Measurements from ENCODE around the gene NINL. TPM values are rescaled to one million over a fixed set of nuclear protein-coding genes. Genes with fewer than 3 reads are reported as not detected.

NINL gene
- polyA plus RNA-seq, 1 donor (not counting 4 experiments of a cell fraction or from before 2014, with no cell fraction given) = 0.79 TPM

DNA sequence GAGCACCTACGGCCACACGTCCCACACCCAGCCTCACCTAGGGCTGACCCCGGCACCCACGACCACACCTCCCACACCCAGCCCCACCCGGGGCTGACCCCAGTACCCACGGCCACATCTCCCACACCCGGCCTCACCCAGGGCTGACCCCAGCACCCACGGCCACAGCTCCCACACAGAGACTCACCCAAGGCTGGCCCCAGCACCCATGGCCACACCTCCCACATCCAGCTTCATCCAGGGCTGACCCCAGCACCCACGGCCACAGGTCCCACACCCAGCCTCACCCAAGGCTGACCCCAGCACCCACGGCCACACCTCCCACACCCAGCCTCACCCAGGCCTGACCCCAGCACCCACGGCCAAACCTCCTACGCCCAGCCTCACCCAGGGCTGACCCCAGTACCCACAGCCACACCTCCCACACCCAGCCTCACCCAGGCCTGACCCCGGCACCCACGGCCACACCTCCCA, 36.7 kb downstream of the NINL start:
- H3K9me3 ChIP-seq (ENCODE audit: control insufficient read depth, low read depth, low read length) = no peaks in the 10 kb centered on the region
- no peaks in the 10 kb centered on the region for H3K36me3 ChIP-seq (ENCODE audit: control insufficient read depth in 2 of 2, extremely low read depth in 1 of 2, insufficient read depth in 2 of 2, low read length in 2 of 2)
- FAIRE-seq = no peak
- no peak overlapping the region for H3K4me3 ChIP-seq (ENCODE audit: control insufficient read depth in 2 of 3, extremely low read depth in 1 of 3, insufficient read depth in 2 of 3, low read depth in 1 of 3, low read length in 3 of 3)
- H3K9me1 ChIP-seq (ENCODE audit: control insufficient read depth, extremely low read depth, insufficient read depth, low read length) = no peaks in the 10 kb centered on the region
- H3K27ac ChIP-seq (ENCODE audit: control insufficient read depth, insufficient read depth, low read length) = no peak overlapping the region
- H3K4me2 ChIP-seq (ENCODE audit: control insufficient read depth, extremely low read depth, insufficient read depth, low read depth, low read length) = no peak overlapping the region
- H3K9ac ChIP-seq (ENCODE audit: control insufficient read depth, extremely low read depth, insufficient read depth, low read length) = no peak overlapping the region
- H3K27me3 ChIP-seq (ENCODE audit: control insufficient read depth, extremely low read depth, insufficient read depth, low read length) = no peaks in the 10 kb centered on the region
- H3K79me2 ChIP-seq (ENCODE audit: control insufficient read depth, insufficient read depth, low read length) = no peaks in the 10 kb centered on the region
- TF ChIP-seq, protein P1, sequence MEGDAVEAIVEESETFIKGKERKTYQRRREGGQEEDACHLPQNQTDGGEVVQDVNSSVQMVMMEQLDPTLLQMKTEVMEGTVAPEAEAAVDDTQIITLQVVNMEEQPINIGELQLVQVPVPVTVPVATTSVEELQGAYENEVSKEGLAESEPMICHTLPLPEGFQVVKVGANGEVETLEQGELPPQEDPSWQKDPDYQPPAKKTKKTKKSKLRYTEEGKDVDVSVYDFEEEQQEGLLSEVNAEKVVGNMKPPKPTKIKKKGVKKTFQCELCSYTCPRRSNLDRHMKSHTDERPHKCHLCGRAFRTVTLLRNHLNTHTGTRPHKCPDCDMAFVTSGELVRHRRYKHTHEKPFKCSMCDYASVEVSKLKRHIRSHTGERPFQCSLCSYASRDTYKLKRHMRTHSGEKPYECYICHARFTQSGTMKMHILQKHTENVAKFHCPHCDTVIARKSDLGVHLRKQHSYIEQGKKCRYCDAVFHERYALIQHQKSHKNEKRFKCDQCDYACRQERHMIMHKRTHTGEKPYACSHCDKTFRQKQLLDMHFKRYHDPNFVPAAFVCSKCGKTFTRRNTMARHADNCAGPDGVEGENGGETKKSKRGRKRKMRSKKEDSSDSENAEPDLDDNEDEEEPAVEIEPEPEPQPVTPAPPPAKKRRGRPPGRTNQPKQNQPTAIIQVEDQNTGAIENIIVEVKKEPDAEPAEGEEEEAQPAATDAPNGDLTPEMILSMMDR (optimal IDR thresholded peaks at IDR 0.05 in 1 of 3, IDR thresholded peaks at IDR 0.05 in 1 of 3, conservative IDR thresholded peaks at IDR 0.05 in 1 of 3; ENCODE audit: extremely low read depth in 1 of 3, insufficient read depth in 2 of 3, low read length in 3 of 3) = no peak
- no peak for TF ChIP-seq EZH2 (IDR thresholded peaks at IDR 0.05; ENCODE audit: low read length)
- no peak overlapping the region for H2AFZ ChIP-seq (ENCODE audit: control insufficient read depth, low read length)
- H4K20me1 ChIP-seq (ENCODE audit: control insufficient read depth, extremely low read depth, insufficient read depth, low read length) = no peaks in the 10 kb centered on the region
- DNase-seq (ENCODE audit: low read depth, low spot score) = no peak
- H3K4me1 ChIP-seq (ENCODE audit: control insufficient read depth, extremely low read depth, insufficient read depth, low read length) = no peaks in the 10 kb centered on the region
- dilution Hi-C loops (cut with MboI; ENCODE audit: extremely low pct_ligation_motif_present, low sequenced_read_pairs) = no loop called here

DNA sequence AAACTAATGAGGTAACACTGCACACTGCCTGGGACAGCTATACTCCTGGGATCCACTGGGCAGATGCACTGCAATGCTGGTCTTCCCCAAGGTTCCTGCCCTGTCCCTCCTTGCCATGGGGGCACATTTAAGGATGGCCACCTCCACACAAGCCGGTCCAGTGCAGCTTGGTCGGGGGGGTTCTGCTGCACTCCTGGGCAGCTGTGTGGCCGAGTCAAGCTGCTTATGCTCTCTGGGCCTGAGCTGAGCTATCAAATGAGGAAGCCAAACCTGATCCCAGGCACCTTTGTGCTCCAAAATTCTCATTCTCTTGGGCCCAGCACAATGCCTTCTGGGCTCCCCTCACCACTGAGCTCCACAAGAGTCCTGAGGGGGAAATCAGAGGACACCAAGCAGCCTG, 37.3 kb downstream of the NINL start:
- Histone ChIP-seq H4K20me1 (ENCODE audit: control insufficient read depth, extremely low read depth, insufficient read depth, low read length) (no peaks in the 10 kb centered on the region), H3K4me3 (ENCODE audit: control insufficient read depth in 2 of 3, extremely low read depth in 1 of 3, insufficient read depth in 2 of 3, low read depth in 1 of 3, low read length in 3 of 3) (no peak overlapping the region), H3K9ac (ENCODE audit: control insufficient read depth, extremely low read depth, insufficient read depth, low read length) (no peak overlapping the region), H3K4me2 (ENCODE audit: control insufficient read depth, extremely low read depth, insufficient read depth, low read depth, low read length) (no peak overlapping the region), H3K27me3 (ENCODE audit: control insufficient read depth, extremely low read depth, insufficient read depth, low read length) (no peaks in the 10 kb centered on the region), H3K9me1 (ENCODE audit: control insufficient read depth, extremely low read depth, insufficient read depth, low read length) (no peaks in the 10 kb centered on the region), H3K36me3 (ENCODE audit: control insufficient read depth in 2 of 2, extremely low read depth in 1 of 2, insufficient read depth in 2 of 2, low read length in 2 of 2) (no peaks in the 10 kb centered on the region), H3K4me1 (ENCODE audit: control insufficient read depth, extremely low read depth, insufficient read depth, low read length) (no peaks in the 10 kb centered on the region), H3K79me2 (ENCODE audit: control insufficient read depth, insufficient read depth, low read length) (no peaks in the 10 kb centered on the region), H3K9me3 (ENCODE audit: control insufficient read depth, low read depth, low read length) (no peaks in the 10 kb centered on the region), H2AFZ (ENCODE audit: control insufficient read depth, low read length) (no peak overlapping the region), H3K27ac (ENCODE audit: control insufficient read depth, insufficient read depth, low read length) (no peak overlapping the region)
- no peak for TF ChIP-seq EZH2 (IDR thresholded peaks at IDR 0.05; ENCODE audit: low read length)
- TF ChIP-seq, protein P1 (optimal IDR thresholded peaks at IDR 0.05 in 1 of 3, IDR thresholded peaks at IDR 0.05 in 1 of 3, conservative IDR thresholded peaks at IDR 0.05 in 1 of 3; ENCODE audit: extremely low read depth in 1 of 3, insufficient read depth in 2 of 3, low read length in 3 of 3) = no peak
- dilution Hi-C loops (cut with MboI; ENCODE audit: extremely low pct_ligation_motif_present, low sequenced_read_pairs) = no loop called here
- FAIRE-seq = no peak
- no peak for DNase-seq (ENCODE audit: low read depth, low spot score)
